ENCODE results near the gene DUSP22.

- TF ChIP-seq CTCF (IDR thresholded peaks at IDR 0.05) (no peak), REST (IDR thresholded peaks at IDR 0.05; ENCODE audit: insufficient read depth in 1 of 2, low read depth in 2 of 2, low read length in 1 of 2) (no peak), POLR2AphosphoS5 (IDR thresholded peaks at IDR 0.05; ENCODE audit: low read depth, low read length) (no peak), TCF7L2 (IDR thresholded peaks at IDR 0.05; ENCODE audit: low read depth, low read length) (no peak)
Measured at GRCh38 chr6:352896-353470, 60.7 kb downstream of the DUSP22 start.
